ENCODE data around the gene CTNNA2.

The CTNNA2 gene

GRCh38 chr2:80002112-80002511, 489.3 kb downstream of the CTNNA2 start:
- no peak for TF ChIP-seq POLR2AphosphoS5 (IDR thresholded peaks at IDR 0.05; ENCODE audit: low read depth, low read length)
- TF ChIP-seq FOXP2 (optimal IDR thresholded peaks at IDR 0.05; ENCODE audit: borderline replicate concordance, extremely low read depth, extremely low read length, insufficient read depth) = no peak
- no peak for TF ChIP-seq TAF1 (IDR thresholded peaks at IDR 0.05; ENCODE audit: borderline replicate concordance, insufficient read depth, low read length)
- no peak for TF ChIP-seq SIN3A (IDR thresholded peaks at IDR 0.05; ENCODE audit: borderline replicate concordance, insufficient read depth, low read length)
- no peak for TF ChIP-seq REST (IDR thresholded peaks at IDR 0.05; ENCODE audit: insufficient read depth in 1 of 2, low read depth in 2 of 2, low read length in 2 of 2)

GRCh38 chr2:80002568-80003157, 489.8 kb downstream of the CTNNA2 start:
- TF ChIP-seq REST (IDR thresholded peaks at IDR 0.05; ENCODE audit: insufficient read depth in 1 of 2, low read depth in 2 of 2, low read length in 2 of 2) = no peak
- no peak for TF ChIP-seq POLR2AphosphoS5 (IDR thresholded peaks at IDR 0.05; ENCODE audit: low read depth, low read length)
- TF ChIP-seq SIN3A (IDR thresholded peaks at IDR 0.05; ENCODE audit: borderline replicate concordance, insufficient read depth, low read length) = no peak
- TF ChIP-seq TAF1 (IDR thresholded peaks at IDR 0.05; ENCODE audit: borderline replicate concordance, insufficient read depth, low read length) = no peak
- no peak for TF ChIP-seq FOXP2 (optimal IDR thresholded peaks at IDR 0.05; ENCODE audit: borderline replicate concordance, extremely low read depth, extremely low read length, insufficient read depth)

- TF ChIP-seq REST (IDR thresholded peaks at IDR 0.05; ENCODE audit: insufficient read depth in 1 of 2, low read depth in 2 of 2, low read length in 2 of 2) = no peak
- no peak for TF ChIP-seq FOXP2 (optimal IDR thresholded peaks at IDR 0.05; ENCODE audit: borderline replicate concordance, extremely low read depth, extremely low read length, insufficient read depth)
- no peak for TF ChIP-seq SIN3A (IDR thresholded peaks at IDR 0.05; ENCODE audit: borderline replicate concordance, insufficient read depth, low read length)
- TF ChIP-seq POLR2AphosphoS5 (IDR thresholded peaks at IDR 0.05; ENCODE audit: low read depth, low read length) = no peak
- no peak for TF ChIP-seq TAF1 (IDR thresholded peaks at IDR 0.05; ENCODE audit: borderline replicate concordance, insufficient read depth, low read length)
These were observed 495.1 kb downstream of the CTNNA2 start for GRCh38 chr2:80007777-80008503.

GRCh38 chr2:80008596-80008995, 495.7 kb downstream of the CTNNA2 start:
- TF ChIP-seq REST (IDR thresholded peaks at IDR 0.05; ENCODE audit: insufficient read depth in 1 of 2, low read depth in 2 of 2, low read length in 2 of 2) (no peak), POLR2AphosphoS5 (IDR thresholded peaks at IDR 0.05; ENCODE audit: low read depth, low read length) (no peak), FOXP2 (optimal IDR thresholded peaks at IDR 0.05; ENCODE audit: borderline replicate concordance, extremely low read depth, extremely low read length, insufficient read depth) (no peak), SIN3A (IDR thresholded peaks at IDR 0.05; ENCODE audit: borderline replicate concordance, insufficient read depth, low read length) (no peak), TAF1 (IDR thresholded peaks at IDR 0.05; ENCODE audit: borderline replicate concordance, insufficient read depth, low read length) (no peak)
